GM19035 (cell line): Measurements from ENCODE around the gene TM9SF1.

Experiments
- ATAC-seq: cut with Tn5 transposase; IDR thresholded peaks from one replicate; pipeline ENCODE4 v1.9.1; 2021; ENCODE audit not compliant: unreplicated experiment

TM9SF1 gene

DNA sequence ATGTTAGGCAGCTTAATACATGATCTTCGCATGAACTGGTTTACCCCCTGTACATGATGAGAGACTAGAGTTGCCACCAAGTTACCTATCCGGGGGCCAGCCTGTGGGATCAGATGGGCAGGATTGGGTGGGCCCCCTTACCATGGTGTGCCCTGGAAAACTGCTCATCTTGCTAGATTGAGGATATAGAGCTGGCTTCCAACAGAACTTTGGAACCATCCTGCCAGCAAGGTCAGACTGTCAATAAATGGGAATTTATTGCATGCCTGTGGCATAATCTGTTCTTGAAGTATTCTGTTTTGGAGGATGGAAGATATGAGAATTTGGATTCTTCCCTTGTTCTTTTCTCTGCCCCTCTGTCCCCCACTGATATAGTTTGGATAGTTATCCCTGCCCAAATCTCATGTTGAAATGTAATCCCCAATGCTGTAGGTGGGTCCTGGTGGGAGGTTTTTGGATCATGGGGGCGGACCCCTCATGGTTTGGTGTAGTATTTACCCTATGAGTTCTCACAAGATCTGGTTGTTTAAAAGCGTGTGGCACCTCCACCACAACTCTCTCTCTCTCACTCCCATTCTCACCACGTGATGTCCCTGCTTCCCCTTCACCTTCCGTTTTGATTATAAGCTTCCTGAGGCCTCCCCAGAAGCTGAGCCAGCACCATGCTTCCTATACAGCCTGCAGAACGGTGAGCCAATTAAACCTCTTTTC is 3.7 kb upstream of the TM9SF1 start:
- ATAC-seq: no peak

DNA sequence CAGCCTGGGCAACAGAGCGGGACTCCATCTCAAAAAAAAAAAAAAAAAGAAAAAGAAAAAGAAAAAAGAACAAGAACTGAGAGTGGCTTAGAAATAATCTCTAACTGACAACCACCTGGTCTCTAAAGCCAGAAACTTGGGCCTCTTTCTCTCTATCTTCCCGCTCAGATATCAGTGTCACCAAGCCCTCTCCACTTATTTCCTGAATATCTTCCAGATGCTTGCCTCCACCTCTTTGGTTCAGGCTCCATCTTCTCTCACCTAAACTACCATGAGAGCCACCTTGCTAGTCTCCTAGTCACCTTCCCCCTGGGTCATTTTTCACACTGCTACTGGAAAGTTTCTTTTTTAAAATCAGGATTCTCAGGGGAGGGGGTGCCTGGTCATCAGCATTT is 1.8 kb upstream of the TM9SF1 start:
- no peak for ATAC-seq

DNA sequence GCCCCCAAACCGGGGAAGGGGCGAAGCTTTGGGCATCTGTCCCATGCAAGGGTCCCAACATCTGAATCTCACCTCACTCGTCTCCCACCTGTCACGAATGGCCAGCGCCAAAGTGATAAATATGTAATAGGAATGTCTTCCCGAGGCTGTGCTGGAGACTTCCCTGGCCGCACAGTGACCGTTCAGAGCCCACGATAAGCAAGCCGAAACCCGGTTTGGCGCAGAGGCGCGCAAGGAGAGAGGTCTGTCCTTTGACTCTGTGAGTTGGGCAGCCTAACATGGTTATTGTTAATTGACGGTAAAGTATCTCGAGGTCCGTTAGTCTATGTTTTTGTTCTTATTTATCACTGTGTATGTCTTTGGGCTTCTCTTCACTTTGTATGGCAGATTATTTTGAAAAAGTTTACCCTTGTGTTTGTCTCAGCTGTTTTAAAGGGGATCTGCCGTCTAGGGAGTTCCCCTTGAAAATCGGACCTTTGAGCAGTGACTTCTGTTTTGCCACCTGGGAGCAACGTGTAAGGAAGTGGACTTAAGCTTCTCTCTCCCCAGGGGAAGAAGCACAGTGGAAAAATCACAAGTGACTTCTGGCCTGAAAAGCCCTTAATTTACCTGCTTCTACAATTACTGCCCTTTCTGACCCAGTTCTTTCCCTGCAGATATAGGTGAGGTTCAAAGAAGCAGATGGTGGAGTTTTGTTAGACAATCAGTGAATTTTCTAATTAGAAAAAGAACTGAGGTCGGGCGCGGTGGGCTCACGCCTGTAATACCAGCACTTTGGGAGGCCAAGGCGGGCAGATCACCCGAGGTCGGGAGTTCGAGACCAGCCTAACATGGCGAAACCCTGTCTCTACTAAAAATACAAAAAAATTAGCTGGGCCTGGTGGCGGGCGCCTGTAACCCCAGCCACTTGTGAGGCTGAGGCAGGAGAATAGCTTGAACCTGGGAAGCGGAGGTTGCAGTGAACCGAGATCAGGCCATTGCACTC is 1.1 kb upstream of the TM9SF1 start:
- ATAC-seq: peak; percentile 23

DNA sequence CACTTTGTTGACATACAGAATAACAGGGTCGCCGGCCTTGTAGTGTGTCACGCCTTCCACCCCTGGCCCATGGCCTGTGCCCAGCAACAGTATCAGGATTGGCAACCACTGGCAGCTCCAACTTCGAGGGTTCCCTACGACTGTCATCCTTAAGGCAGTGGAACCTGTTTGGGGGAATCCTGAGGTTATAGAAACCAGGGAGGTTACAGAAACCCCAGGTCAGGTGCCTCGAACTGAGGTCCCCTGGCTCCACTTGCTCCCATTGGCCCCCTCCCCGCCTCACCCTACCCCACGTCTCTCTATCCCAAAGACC is 412 bp downstream of the TM9SF1 start:
- no peak for ATAC-seq

DNA sequence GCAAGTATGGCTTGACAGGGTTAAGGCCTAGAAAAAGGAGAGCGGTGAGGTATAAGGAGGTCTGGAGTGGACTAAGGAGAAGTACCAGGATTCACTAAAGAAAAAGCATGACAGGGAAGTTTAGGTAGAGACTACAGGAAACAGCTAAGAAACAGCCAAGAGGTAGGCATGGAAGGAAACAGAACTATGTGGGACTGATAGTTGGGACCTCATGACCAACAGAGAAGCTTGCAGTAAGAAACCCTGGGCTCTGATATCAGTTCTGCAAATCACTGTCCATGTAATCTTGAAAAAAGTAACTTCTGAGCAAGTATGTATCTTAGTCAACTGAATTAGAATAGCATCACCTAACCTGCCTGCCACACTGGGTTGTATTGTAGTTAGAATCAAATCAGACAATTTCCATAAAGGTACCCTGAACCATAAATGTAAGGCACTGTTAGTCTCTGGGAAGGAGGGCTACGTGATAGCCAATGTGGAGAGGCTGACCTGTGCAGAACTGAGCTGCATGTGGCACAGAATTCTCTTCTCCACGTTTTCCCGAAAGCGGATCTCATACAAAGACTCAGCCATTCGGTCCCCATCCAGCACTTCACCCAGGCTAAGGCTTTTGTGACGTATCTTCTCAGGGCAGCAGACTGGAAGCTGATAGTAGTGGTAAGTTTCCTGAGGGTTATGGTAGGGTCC is 912 bp downstream of the TM9SF1 start:
- ATAC-seq: no peak

DNA sequence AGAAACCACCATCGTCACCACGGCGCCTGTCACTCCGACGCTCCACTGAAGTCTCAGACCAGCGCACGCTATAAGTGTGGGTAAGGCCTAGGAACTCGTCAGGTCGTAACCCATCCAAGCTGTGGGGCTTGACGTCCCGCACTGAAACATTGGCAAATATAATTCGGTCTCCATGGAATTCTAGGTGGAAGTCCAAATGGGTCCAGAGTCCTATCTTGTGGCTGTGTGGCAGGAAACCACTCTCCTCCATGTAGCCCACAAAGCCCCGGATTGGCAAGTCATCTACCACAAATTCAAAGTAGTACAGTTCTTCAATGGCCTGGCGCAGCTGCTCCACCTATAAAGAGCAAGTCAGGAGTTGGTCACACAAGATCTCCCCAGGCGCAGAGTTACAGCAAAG is 2.3 kb downstream of the TM9SF1 start:
- no peak for ATAC-seq

DNA sequence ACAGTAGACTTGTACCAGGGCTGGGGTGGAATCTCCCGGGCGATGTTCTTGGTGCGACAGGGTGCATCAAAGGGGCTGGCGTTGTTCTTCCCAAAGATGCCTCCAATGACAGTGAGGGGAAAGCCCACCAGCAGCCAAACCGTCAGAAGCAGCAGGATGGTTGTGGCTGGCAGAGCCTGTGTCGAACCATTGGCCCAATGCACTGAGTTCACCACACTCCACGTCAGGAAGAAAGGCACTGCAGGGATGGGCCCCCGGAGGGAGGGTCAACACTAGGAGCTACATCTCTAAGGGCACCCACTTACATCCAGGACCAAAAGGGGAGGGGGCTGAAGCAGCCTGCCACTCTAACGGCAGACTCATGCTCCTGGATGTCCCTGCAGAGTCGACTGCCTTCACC is 4.8 kb downstream of the TM9SF1 start:
- no peak for ATAC-seq

DNA sequence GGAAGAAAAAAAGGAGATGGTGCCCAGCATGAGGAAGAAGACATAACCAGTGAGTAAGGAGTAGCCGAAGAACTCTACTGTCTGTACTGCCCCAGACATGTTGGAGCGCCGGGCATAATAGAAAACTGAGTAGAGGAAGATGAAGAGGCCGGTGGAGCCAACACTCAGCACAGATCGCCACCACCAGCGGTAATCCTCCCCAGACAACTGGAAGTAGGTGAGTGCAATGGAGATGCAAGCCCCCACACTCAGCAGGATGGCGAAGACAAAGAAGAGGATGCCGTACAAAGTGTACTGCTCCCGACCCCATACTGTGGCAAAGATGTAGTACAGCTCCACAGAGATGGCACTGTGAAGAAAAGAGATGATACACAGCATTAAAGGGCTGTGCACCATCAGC is 5.8 kb downstream of the TM9SF1 start:
- ATAC-seq: no peak

DNA sequence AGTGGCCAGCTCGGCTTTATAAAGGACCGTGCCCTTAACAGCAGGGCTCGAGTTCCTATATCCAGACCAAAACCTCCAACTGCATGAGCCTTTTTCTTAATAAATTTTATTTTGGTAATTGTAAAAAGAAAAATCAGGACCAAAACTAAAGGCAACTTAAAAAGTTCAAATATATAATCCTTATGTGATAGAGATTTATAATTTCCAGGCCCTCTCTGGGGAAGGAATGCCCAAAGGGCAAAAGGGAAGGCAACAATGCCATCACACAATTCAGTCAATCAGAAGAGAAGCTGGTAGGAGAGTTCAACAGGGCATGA is 6.2 kb downstream of the TM9SF1 start:
- no peak for ATAC-seq

DNA sequence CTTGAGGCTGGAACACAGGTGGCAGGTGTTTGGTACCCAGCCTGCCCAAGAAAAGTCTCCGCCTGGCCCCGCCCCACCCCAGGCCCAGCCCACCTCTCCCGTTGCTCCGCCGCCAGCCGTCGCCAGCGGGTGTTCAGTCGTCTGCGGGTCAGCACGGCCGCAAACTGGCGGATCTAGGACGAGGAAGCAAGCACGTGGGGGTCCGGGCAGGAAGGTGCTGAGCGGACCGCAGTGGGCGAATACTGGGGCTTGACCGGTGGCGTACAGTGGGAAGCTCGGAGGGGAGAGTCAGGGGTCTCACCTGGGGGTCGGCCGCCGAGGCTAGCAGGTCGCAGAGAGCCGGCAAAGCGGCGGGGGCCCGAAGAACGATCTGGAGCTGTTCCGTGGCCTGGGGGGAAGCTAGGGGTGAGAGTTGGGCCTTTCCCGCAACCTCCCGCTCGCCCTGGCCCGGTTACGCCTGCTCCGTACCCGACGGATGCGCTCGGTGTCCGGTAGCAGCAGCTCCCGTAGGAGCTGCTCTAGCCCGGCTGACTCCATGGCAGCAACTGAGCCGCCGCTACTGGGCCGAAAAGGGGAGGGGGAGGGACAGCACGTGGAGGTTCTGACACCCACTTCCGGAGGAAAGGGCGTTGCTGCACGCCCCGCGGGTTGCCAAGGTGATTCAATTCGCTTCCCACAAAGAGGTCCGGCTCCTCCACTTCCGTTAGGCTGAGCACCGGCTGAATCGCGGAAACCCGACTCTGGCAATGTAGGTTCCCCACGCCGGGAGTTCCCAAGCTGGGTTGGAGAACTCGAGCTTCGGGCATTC is 6.8 kb downstream of the TM9SF1 start, which contains the start of gene IPO4:
Gene IPO4, minus strand, starts transcription at position 566 of the 808 bp plus-strand sequence. Its CDS starts 29 bp downstream, at position 537.
- peak; percentile 83 for ATAC-seq

DNA sequence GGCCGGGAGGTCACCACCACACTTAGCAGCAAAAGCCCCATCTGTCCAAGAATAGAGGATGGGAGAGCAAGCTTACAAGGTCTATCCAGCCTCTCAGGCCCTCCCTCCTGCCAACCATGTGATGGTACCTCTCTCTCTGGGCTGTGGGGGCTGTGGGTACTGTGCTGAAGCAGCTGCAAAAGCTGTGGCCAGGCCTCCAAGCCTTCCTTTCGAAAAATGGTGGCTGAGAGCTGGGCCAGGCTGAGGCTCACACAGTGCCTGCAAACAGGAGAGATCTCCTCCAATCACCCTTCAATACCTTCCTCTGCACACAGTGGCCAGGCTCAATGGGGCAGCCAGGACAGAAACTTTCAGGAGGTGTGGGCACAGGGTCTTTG is 7.7 kb downstream of the TM9SF1 start:
- no peak for ATAC-seq

DNA sequence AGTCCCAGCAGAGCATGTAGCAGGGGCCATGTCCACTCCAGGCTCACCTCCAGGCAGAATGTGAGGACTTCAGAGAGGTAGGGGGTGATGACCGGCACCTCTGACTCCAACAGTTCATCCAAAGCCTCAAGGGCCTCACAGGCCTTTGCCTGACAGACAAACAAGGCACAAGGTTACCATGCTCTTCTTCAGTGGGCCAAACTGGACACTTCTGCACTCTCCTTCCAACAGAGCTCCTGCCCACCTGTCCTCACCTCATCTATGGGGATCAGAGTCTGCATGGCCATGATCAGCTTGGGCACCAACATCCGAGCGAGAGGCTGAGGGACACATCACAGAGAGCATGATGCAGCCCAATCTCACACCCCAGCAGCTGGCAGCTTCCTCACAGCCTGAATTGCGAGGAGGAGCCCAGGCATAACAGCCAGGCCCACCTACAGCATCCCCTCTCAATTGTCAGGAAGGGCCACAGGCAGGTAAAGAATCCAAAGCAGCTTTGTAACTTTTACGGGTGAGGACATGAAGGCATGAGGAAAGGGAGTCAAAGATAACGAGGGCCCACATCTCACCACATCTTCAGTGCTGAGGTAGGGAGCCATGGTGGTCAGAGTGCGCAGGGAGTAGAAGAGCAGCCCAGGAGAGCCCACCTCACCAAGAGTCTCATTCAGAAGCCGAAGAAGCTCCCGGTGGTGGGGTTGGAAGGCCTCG is 8.3 kb downstream of the TM9SF1 start:
- no peak for ATAC-seq

DNA sequence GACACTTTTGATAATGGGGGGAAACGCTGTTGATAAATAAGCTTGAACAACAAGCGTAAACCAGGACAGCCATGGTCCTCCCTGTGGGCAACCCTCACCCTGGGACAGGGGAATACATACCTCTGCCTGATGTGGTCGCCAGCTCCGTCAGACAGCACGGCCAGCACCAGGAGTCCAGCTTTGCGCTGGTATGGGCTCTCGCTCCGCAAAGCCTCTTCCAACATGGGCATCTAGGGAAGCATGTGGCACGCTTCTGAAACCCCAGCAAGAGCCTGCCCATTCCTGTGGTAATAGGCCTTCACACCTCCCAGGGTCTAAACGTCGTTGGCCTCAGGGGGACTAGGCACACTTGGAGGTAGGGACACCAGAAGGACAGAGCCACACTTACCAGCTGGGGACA is 9.5 kb downstream of the TM9SF1 start:
- no peak for ATAC-seq

DNA sequence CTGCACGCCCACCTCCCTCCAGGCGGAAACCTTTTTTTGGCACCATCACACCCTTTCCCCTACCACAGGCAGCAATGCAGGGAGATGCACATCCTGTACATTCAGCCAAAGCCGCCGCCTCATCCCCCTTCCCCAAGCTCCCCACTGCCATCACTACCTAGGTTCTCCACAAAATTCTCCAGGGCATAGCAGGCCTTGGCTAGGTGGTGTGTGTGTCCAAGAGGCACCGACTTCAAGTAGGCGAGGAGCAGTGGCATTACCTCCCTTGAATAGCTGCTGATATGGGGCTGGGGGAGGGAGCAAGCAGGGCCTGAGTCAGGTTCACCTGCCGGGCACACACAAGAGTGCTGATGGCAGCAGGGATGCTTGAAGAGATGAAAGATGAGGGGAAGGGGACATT is 10.2 kb downstream of the TM9SF1 start:
- no peak for ATAC-seq

DNA sequence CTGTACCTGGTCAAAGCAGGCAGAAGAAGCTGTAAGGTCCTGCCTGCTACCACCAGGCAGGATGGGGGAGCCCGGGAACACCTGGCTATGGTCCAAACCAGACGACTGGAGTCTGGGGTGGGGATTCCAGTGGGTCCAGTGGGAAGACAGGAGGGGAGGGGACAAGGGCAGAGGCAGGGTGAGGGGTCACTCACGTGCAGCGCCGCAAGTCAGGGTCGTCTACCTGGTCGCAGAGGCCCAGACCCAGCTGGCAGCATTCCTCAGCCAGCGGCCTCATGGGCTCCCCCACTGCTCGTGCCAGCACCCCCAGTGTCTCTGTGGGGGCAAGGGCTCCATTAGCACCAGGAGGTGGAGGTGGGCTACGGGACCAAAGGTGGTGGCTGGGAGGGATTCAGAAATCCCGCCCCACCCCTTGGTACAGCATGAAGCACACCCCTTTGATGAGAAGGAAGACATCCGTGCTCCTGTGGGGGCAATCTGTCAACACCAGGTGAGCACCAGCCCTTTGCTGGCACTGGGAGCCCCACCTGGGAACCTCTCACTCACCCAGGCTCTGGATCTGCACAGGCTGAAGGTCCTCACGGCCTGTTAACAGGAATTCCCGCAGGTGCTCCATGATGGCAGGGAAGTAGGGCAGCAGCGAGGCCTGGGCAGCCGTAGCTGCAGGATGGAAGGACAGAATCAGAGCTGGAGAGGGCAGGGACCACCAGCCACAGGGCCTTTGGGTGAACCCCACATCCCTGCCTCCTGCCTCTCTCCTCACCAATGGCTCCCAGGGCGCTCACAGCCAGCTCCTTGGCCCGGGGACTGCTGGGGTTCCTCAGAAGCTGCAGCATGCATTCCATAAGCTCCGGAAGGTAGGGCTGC is 10.9 kb downstream of the TM9SF1 start:
- no peak for ATAC-seq

DNA sequence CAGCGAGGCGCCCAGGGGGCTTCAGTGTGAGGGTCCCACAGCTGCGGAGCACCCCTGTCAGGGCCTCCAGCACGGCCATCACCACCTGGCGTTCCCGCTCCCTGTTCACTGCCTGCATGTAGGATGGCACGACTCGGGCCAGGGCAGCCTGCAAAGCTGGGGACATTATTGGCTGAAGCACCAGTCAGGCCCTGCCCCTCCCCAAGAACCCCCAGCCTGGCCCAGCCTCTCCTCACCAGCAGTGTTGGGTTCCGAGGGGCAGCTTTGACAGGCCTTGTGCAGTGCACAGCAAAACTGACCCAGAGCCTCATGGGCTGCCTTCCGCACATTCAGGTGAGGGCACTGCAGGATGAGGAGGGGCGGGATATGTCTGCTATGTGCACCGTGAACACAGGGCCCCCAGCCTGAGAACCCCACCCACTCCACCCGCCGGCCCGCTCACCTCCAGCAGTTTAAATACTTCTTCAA is 12.2 kb downstream of the TM9SF1 start:
- no peak for ATAC-seq

DNA sequence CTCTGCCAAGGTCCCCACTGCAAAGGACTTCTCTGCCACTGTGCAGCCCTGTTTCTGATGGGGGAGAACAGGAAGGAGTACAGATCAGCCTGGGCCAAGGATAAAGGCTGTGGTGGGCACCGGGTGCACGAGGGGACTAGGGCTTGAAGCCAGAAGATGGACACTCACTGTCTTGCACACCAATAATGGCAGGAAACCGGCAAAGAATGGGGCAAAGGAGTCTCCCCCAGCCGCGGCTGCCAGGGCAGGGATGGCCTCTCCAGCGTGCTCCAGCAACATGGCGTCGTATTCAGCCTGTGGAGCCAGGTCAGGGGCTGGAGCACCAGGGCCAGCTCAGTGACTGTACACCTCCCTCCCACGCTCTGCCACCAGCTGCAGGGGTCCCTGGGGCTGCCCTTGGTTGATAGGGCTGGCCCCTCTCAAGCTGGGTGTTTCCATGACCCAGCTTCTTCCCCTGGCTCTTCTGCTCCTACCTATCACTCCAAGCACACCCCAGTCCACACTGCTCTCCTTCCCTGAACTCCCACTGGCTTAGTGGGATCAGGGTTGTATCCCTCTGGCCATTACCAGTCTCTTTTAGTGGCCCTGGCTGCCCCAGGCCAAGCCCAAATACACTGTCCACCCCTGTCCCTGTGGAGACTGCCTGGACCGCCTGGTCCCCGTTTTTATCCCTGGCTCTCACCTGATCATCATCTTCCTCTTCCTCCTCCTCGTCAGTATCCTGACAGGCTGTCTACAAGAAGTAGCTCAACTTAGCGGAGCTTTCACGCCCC is 12.9 kb downstream of the TM9SF1 start:
- ATAC-seq: no peak

DNA sequence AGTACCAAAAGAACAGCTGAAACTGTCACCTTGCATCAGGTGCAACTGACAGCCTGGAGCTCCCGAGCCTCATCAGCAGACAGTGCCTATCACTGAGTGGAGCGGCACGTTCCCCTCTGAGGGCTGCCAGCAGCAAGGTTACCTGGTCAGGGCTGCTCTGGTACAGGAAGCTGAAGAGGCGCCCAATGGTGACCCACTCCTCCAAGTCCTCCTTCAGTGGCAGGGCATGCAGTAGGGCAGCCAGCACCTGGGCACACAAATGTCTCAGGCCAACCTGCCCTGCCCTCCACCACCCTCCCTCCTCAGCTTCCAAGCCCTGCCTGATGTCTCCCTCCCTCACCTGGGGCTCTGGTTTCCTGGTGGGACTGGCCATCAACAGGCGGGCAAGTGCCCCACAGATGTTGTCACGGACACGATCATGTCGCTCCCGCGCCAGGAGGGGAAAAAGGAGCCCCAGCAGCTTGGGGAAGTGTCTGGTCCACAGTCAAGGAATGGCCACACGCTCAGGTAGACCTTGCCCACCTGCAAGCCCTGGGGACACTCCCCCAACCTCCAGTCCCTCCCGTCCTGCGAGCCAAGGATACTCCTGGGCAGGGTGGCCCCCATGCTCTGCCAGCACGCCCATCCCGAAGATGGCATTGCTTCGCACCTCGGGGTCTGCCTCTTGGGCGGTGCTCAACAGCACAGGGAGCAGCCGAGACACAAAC is 13.7 kb downstream of the TM9SF1 start:
- ATAC-seq: no peak
